Upper lobe of right lung (tissue), 1 donor: ENCODE measurements around the gene TIFAB. TPM values are rescaled to one million over a fixed set of nuclear protein-coding genes. Genes with fewer than 3 reads are reported as not detected.

Source experiments
- ATAC-seq: fragments of 200-7000 bp; cut with Tn5 transposase; one replicate; pipeline ENCODE4 v1.9.1; 2020; ENCODE audit warnings: mild to moderate bottlenecking, moderate library complexity
- DNase-seq: peaks from one replicate; pipeline ENCODE4 v3.0.0-alpha.2; 2020
- H3K27ac ChIP-seq: fragments of 200-600 bp; one replicate; pipeline ENCODE4 v1.8.0; 2022
- H3K27me3 ChIP-seq: fragments of 200-600 bp; one replicate; pipeline ENCODE4 v1.8.0; 2022; ENCODE audit warnings: mild to moderate bottlenecking
- H3K36me3 ChIP-seq: fragments of 200-600 bp; one replicate; pipeline ENCODE4 v1.8.0; 2022
- H3K4me1 ChIP-seq: fragments of 200-600 bp; one replicate; pipeline ENCODE4 v1.8.0; 2022
- H3K4me3 ChIP-seq: fragments of 200-600 bp; one replicate; pipeline ENCODE4 v1.8.0; 2022; ENCODE audit warnings: mild to moderate bottlenecking
- H3K9me3 ChIP-seq: fragments of 200-600 bp; one replicate; pipeline ENCODE4 v1.8.0; 2022
- CTCF ChIP-seq: fragments of 200-600 bp; IDR thresholded peaks from one replicate; pipeline ENCODE4 v1.8.0; 2022; ENCODE audit warnings: antibody characterized with exemption
- intact Hi-C: fragments of 100-400 bp; cut with DNase I; formaldehyde crosslinking; loops from one replicate; pipeline ENCODE4 v1.11.0; 2022
- total RNA-seq: library from RNA; stranded (reverse); fragmentation: NEBNext Ultra II Directional; extraction: Animal tissue kit (Norgen Biotek cat#: 25700); gene quantifications from one replicate; pipeline ENCODE4 v1.2.1, GENCODE V29; 2021
- donor health status: DM: no; HTN: yes; CAD: no; lungs with severe emphysema.

Gene TIFAB
- total RNA-seq, 1 donor from 2014 or later, result 0.43 TPM

GRCh38 chr5:135446615-135447014 is 5.5 kb downstream of the TIFAB start:
- peak; percentile 40 for DNase-seq
- TF ChIP-seq CTCF, result no peak

DNA sequence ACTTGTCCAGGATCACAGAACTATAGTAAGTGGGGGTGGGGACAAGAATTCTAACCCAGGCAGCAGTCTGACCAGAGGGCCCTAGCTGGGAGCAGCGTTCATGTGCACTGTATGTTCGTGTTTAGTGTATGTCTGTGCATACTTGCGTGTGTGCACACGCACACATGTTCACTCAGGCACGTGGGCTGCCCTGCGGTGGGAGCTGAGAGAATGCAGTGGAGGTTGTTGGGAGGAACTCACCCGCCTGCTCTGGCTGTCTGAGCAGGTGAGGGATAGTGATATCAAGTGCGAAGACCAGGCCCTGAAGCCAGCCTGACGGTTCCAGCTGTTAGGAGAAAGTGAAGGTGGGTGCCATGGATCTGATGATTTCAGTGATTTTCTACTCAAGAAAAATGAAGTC is 5.9 kb downstream of the TIFAB start:
- ATAC-seq, result no peak
- Histone ChIP-seq H3K4me3 (no peak overlapping the region), H3K4me1 (peaks cover 21% of the 10 kb centered on the region), H3K9me3 (no peaks in the 10 kb centered on the region), H3K36me3 (no peaks in the 10 kb centered on the region), H3K27ac (no peak overlapping the region), H3K27me3 (peaks cover 7% of the 10 kb centered on the region)
- DNase-seq, result peak; percentile 35
- TF ChIP-seq CTCF, result no peak
- intact Hi-C loops, result no loop called here

More at GRCh38 chr5:135446615-135447014, 5.5 kb downstream of the TIFAB start:
- Histone ChIP-seq H3K4me3 (no peak overlapping the region), H3K27ac (no peak overlapping the region), H3K4me1 (peaks cover 18% of the 10 kb centered on the region), H3K9me3 (no peaks in the 10 kb centered on the region), H3K27me3 (peaks cover 7% of the 10 kb centered on the region), H3K36me3 (no peaks in the 10 kb centered on the region)
- intact Hi-C loops, result no loop called here
- no peak for ATAC-seq

- peaks cover 7% of the 10 kb centered on the region for H3K27me3 ChIP-seq
- no peak overlapping the region for H3K4me3 ChIP-seq
- no peaks in the 10 kb centered on the region for H3K9me3 ChIP-seq
- no peaks in the 10 kb centered on the region for H3K36me3 ChIP-seq
- no peak for TF ChIP-seq CTCF
- H3K4me1 ChIP-seq, result peaks cover 28% of the 10 kb centered on the region
- DNase-seq (peak; percentile 55), ATAC-seq (no peak)
- intact Hi-C loops, result no loop called here
- H3K27ac ChIP-seq, result no peak overlapping the region
Observed at GRCh38 chr5:135445306-135445985, 6.7 kb downstream of the TIFAB start.

DNA sequence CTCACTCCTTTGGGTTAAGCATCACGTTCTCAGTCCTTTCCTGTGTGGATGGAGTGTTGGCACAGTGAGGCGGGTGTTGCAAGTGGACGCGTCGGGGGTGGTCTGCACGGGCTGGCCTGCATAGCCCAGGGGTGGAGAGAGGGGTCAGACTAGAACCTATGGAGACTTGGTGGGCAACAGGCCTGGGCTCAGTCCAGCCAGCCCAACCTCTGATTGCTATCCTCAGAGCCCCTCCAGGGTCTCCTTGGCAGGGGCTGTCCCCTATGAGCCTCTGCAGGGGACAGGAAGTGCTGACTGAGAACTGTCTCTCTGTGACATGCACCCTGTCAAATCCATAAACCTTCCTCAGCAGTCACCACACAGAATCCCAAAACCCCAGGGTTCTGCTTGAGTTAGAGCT is 7.3 kb downstream of the TIFAB start:
- H3K9me3 ChIP-seq, result no peaks in the 10 kb centered on the region
- H3K27me3 ChIP-seq, result peaks cover 7% of the 10 kb centered on the region
- H3K4me3 ChIP-seq, result no peak overlapping the region
- H3K36me3 ChIP-seq, result no peaks in the 10 kb centered on the region
- peak; percentile 36 for DNase-seq
- ATAC-seq, result no peak
- intact Hi-C loops, result no loop called here
- peaks cover 29% of the 10 kb centered on the region for H3K4me1 ChIP-seq
- no peak for TF ChIP-seq CTCF
- no peak overlapping the region for H3K27ac ChIP-seq

DNA sequence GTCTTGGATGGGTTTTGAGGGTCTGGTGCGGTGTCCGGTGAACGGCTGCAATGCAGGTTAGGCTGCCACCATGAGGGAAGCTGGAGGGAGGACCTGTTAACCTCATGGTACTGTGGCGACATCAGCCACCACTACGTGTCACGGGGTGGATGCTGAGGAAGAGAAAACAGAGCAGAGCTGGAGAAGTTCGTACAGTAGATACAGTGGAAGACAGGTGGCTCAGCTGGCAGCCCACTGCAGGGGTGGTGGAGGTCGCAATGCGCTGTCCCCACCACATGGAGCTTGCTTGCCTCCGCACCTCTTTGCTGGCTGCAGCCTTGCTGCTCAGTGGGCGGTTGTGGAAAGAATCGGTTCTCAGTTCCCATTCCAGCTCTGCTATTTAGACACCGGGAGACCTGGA is 7.8 kb downstream of the TIFAB start:
- no peak for TF ChIP-seq CTCF
- peak; percentile 61 for DNase-seq

More for the DNA sequence above, 7.8 kb downstream of the TIFAB start:
- no peaks in the 10 kb centered on the region for H3K36me3 ChIP-seq
- H3K27ac ChIP-seq, result no peak overlapping the region
- H3K4me1 ChIP-seq, result peaks cover 29% of the 10 kb centered on the region
- intact Hi-C loops, result no loop called here
- H3K9me3 ChIP-seq, result no peaks in the 10 kb centered on the region
- H3K27me3 ChIP-seq, result peaks cover 3% of the 10 kb centered on the region
- H3K4me3 ChIP-seq, result no peak overlapping the region
- peak; percentile 6 for ATAC-seq
